Fibroblast of lung (primary cell): ENCODE data around the gene KIF20B. TPM values are rescaled to one million over a fixed set of nuclear protein-coding genes. Genes with fewer than 3 reads are reported as not detected.

Experiments used
- DNase-seq, 2 donors: peaks; one replicate each; pipeline versions ENCODE4 v3.0.0 to v3.0.0-alpha.2; 2010; ENCODE audit warnings: low read depth in 2 of 2
- H2AFZ ChIP-seq: 2 replicates; pipeline ENCODE4 v1.5.1; 2012; ENCODE audit warnings: low read length, control low read depth, inconsistent platforms
- H3K27ac ChIP-seq: 2 replicates; pipeline ENCODE4 v1.5.1; 2011; ENCODE audit warnings: low read length, control low read depth; ENCODE audit not compliant: insufficient read depth
- H3K27me3 ChIP-seq: 2 replicates; pipeline ENCODE4 v1.5.1; 2011; ENCODE audit warnings: mild to moderate bottlenecking, low read length; ENCODE audit not compliant: control insufficient read depth, insufficient read depth
- H3K36me3 ChIP-seq: 2 replicates; pipeline ENCODE4 v1.5.1; 2011; ENCODE audit warnings: low read length; ENCODE audit not compliant: control insufficient read depth, insufficient read depth
- H3K4me1 ChIP-seq: 2 replicates; pipeline ENCODE4 v1.5.1; 2011; ENCODE audit warnings: low read length; ENCODE audit not compliant: control insufficient read depth, insufficient read depth; ENCODE audit errors: extremely low read depth
- H3K4me2 ChIP-seq: 2 replicates; pipeline ENCODE4 v1.5.1; 2011; ENCODE audit warnings: low read length, control low read depth; ENCODE audit not compliant: insufficient read depth; ENCODE audit errors: extremely low read depth
- H3K4me3 ChIP-seq, 4 experiments: fragments of 200-600 bp in 1 of 4; sonication (generic) in 1 of 4; replicated peaks in 1 of 4; 2 replicates each; pipeline ENCODE4 v1.5.1; 2011 to 2016; ENCODE audit warnings: low read length in 4 of 4, low read depth in 3 of 4, mild to moderate bottlenecking in 3 of 4, control low read depth in 2 of 4, inconsistent platforms in 1 of 4, mixed read lengths in 1 of 4; ENCODE audit not compliant: insufficient read depth in 1 of 4; ENCODE audit errors: control extremely low read depth in 1 of 4
- H3K79me2 ChIP-seq: 2 replicates; pipeline ENCODE4 v1.5.1; 2012; ENCODE audit warnings: mild to moderate bottlenecking, low read length, inconsistent platforms; ENCODE audit not compliant: control insufficient read depth, insufficient read depth
- H3K9ac ChIP-seq: 2 replicates; pipeline ENCODE4 v1.5.1; 2011; ENCODE audit warnings: mild to moderate bottlenecking, low read length, control low read depth; ENCODE audit not compliant: insufficient read depth
- H3K9me3 ChIP-seq: 2 replicates; pipeline ENCODE4 v1.5.1; 2012; ENCODE audit warnings: low read depth, low read length; ENCODE audit not compliant: control insufficient read depth, insufficient read depth
- H4K20me1 ChIP-seq: 2 replicates; pipeline ENCODE4 v1.5.1; 2011; ENCODE audit warnings: low read length; ENCODE audit not compliant: control insufficient read depth, insufficient read depth; ENCODE audit errors: extremely low read depth
- EZH2 ChIP-seq: IDR thresholded peaks from 2 replicates; pipeline ENCODE4 v1.5.1; 2012; ENCODE audit warnings: low read length, control low read depth, mild to moderate bottlenecking; ENCODE audit errors: missing control alignments
- polyA plus RNA-seq, 2 donors: library from polyadenylated mRNA; depleted of rRNA in 1 of 2; stranded (reverse) in 1 of 2; unstranded in 1 of 2; fragments of >200 nt; gene quantifications; 2 replicates each; pipeline ENCODE4 v1.2.1, GENCODE V29; 2011 to 2012; ENCODE audit warnings: missing spikeins in 1 of 2
- total RNA-seq: library from RNA; depleted of rRNA; stranded (reverse); fragments of >200 nt; gene quantifications from 2 replicates; pipeline ENCODE4 v1.2.1, GENCODE V29; 2014
- TF ChIP-seq, protein P1 (sequence below), 2 donors: IDR thresholded peaks in 1 of 2; conservative IDR thresholded peaks in 1 of 2; 1 replicate in 1 of 2; 2 replicates in 1 of 2; pipeline ENCODE4 v1.5.1; 2011 to 2012; ENCODE audit warnings: low read length in 2 of 2, control low read depth in 1 of 2, inconsistent platforms in 1 of 2, low read depth in 1 of 2, mild to moderate bottlenecking in 1 of 2

Gene KIF20B
- total and polyA plus RNA-seq, 2 donors (not counting 1 experiment from before 2014, with no cell fraction given), result 5.6 to 9.2 TPM

DNA sequence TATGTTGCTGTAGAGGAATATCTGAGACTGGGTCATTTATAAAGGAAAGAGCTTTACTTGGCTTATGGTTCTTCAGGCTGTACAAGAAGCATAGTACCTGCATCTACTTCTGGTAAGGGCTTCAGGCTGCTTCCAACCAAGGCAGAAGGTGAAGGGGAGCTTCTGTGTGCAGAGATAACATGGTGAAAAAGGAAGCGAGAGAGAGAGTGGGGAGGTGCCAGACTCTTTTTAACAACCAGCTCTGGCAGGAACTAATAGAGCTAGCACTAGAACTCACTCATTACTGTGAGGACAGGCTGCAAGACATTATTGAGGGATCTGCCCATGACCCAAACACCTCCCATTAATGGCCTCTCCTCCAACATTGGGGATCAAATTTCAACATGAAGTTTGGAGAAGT is 94.5 kb downstream of the KIF20B start:
- Histone ChIP-seq H3K4me1 (no peaks in the 10 kb centered on the region), H3K27me3 (no peaks in the 10 kb centered on the region), H3K9me3 (no peaks in the 10 kb centered on the region), H4K20me1 (no peaks in the 10 kb centered on the region), H3K4me2 (no peak overlapping the region), H3K27ac (no peak overlapping the region), H3K79me2 (no peaks in the 10 kb centered on the region), H3K4me3 (no peak overlapping the region), H2AFZ (no peak overlapping the region), H3K9ac (no peak overlapping the region), H3K36me3 (no peaks in the 10 kb centered on the region)
- DNase-seq, result no peak
- TF ChIP-seq, protein P1, sequence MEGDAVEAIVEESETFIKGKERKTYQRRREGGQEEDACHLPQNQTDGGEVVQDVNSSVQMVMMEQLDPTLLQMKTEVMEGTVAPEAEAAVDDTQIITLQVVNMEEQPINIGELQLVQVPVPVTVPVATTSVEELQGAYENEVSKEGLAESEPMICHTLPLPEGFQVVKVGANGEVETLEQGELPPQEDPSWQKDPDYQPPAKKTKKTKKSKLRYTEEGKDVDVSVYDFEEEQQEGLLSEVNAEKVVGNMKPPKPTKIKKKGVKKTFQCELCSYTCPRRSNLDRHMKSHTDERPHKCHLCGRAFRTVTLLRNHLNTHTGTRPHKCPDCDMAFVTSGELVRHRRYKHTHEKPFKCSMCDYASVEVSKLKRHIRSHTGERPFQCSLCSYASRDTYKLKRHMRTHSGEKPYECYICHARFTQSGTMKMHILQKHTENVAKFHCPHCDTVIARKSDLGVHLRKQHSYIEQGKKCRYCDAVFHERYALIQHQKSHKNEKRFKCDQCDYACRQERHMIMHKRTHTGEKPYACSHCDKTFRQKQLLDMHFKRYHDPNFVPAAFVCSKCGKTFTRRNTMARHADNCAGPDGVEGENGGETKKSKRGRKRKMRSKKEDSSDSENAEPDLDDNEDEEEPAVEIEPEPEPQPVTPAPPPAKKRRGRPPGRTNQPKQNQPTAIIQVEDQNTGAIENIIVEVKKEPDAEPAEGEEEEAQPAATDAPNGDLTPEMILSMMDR (conservative IDR thresholded peaks at IDR 0.05 in 1 of 2, IDR thresholded peaks at IDR 0.05 in 1 of 2; ENCODE audit: low read depth in 1 of 2, low read length in 2 of 2), result no peak
- TF ChIP-seq EZH2, result no peak

DNA sequence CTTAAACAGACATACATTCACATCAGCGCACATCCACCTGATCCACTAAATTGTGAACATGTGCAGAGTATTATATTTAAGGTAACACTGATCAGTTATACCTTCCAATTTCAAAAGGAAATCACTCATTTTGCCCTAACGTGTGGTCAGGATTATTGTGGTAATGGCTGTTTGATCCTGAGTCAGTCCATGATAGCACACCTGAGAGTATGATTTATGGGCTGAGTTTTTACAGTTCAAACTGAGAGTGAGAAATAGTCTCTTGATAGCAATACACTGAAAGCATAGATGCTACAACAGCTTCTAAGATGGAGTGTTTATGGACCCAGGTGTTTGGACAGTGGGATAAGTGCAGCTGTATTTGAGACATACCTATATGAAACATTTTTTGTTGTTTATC is 96.7 kb downstream of the KIF20B start:
- no peaks in the 10 kb centered on the region for H3K27me3 ChIP-seq
- no peak overlapping the region for H3K4me2 ChIP-seq
- TF ChIP-seq, protein P1 (conservative IDR thresholded peaks at IDR 0.05 in 1 of 2, IDR thresholded peaks at IDR 0.05 in 1 of 2; ENCODE audit: low read depth in 1 of 2, low read length in 2 of 2), result no peak
- TF ChIP-seq EZH2, result no peak
- H2AFZ ChIP-seq, result no peak overlapping the region
- no peak overlapping the region for H3K27ac ChIP-seq
- H3K79me2 ChIP-seq, result no peaks in the 10 kb centered on the region
- no peaks in the 10 kb centered on the region for H4K20me1 ChIP-seq
- H3K9ac ChIP-seq, result no peak overlapping the region
- no peak for DNase-seq
- H3K4me3 ChIP-seq, result no peak overlapping the region
- no peaks in the 10 kb centered on the region for H3K4me1 ChIP-seq
- no peaks in the 10 kb centered on the region for H3K36me3 ChIP-seq
- no peaks in the 10 kb centered on the region for H3K9me3 ChIP-seq

DNA sequence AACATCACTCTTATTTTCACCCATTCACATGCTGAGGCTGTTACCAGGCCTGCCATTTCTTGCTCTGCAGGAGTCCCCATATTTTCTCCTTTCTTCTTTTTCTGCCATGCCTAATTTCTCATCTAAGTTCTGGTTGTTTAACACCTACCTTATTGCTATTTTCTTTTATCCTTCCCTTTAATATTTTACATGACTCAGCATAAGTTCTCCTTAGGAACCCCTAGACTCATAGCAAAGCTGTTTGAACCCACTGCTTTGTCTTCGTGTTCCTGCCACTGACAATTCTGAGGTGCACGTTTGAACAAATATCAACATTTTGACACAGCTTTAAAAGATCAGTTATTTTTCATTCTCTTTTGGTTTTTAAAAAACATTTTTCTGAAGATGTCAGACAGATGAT is 98.2 kb downstream of the KIF20B start:
- H3K4me3 ChIP-seq, result no peak overlapping the region
- H3K79me2 ChIP-seq, result no peaks in the 10 kb centered on the region
- DNase-seq, result no peak
- no peaks in the 10 kb centered on the region for H3K4me1 ChIP-seq
- H3K4me2 ChIP-seq, result no peak overlapping the region
- H3K27me3 ChIP-seq, result no peaks in the 10 kb centered on the region
- H3K9me3 ChIP-seq, result no peaks in the 10 kb centered on the region
- H2AFZ ChIP-seq, result no peak overlapping the region
- H3K9ac ChIP-seq, result no peak overlapping the region
- no peaks in the 10 kb centered on the region for H3K36me3 ChIP-seq
- H3K27ac ChIP-seq, result no peak overlapping the region
- H4K20me1 ChIP-seq, result no peaks in the 10 kb centered on the region
- no peak for TF ChIP-seq EZH2
- TF ChIP-seq, protein P1 (conservative IDR thresholded peaks at IDR 0.05 in 1 of 2, IDR thresholded peaks at IDR 0.05 in 1 of 2; ENCODE audit: low read depth in 1 of 2, low read length in 2 of 2), result no peak
